ENCODE data around the gene FAM9A.

GRCh38 chrX:8841911-8842310 lies 40.7 kb upstream of the FAM9A start:
- TF ChIP-seq GATA2 (IDR thresholded peaks at IDR 0.05; ENCODE audit: low read depth, low read length) (no peak), GATA3 (IDR thresholded peaks at IDR 0.05; ENCODE audit: low read depth, low read length) (no peak)

All from SH-SY5Y (cell line).